ENCODE data around the gene KRTAP10-10. TPM values are rescaled to one million over a fixed set of nuclear protein-coding genes. Genes with fewer than 3 reads are reported as not detected.
"Not testable (repeated sequence)": the region's sequence is repeated elsewhere in the genome, so short reads cannot be mapped to it uniquely, and the experiment has no call there.

KRTAP10-10 gene
- total RNA-seq, 2 experiments from 2014 or later: not detected

GRCh38 chr21:44598061-44598460 lies 39.1 kb upstream of the KRTAP10-10 start:
- POLR2A ChIA-PET: no interaction called here
- H3K4me1 Mint-ChIP-seq: peaks cover 1% of the 10 kb centered on the region
- no peak overlapping the region for H3K4me3 Mint-ChIP-seq
- DNase-seq: no peak
- no peaks in the 10 kb centered on the region for H3K36me3 Mint-ChIP-seq
- H3K27ac Mint-ChIP-seq: no peak overlapping the region
- no peak for ATAC-seq (ENCODE audit: low read depth)
- H3K27me3 Mint-ChIP-seq: peaks cover 4% of the 10 kb centered on the region
- no peaks in the 10 kb centered on the region for H3K9me3 Mint-ChIP-seq

- Mint-ChIP-seq H3K27me3 (peaks cover 4% of the 10 kb centered on the region), H3K36me3 (no peaks in the 10 kb centered on the region), H3K4me1 (no peaks in the 10 kb centered on the region), H3K27ac (no peak overlapping the region), H3K4me3 (no peak overlapping the region), H3K9me3 (no peaks in the 10 kb centered on the region)
- DNase-seq (no peak), ATAC-seq (ENCODE audit: low read depth) (no peak)
- POLR2A ChIA-PET: no interaction called here
Observed at GRCh38 chr21:44599264-44600029, 37.7 kb upstream of the KRTAP10-10 start.

- ATAC-seq (ENCODE audit: low read depth); H3K36me3 Mint-ChIP-seq; H3K9me3 Mint-ChIP-seq; H3K4me3 Mint-ChIP-seq; H3K27ac Mint-ChIP-seq; POLR2A ChIA-PET; H3K27me3 Mint-ChIP-seq; DNase-seq; H3K4me1 Mint-ChIP-seq: not testable (repeated sequence)
Observed at GRCh38 chr21:44600118-44600978, 36.8 kb upstream of the KRTAP10-10 start, which contains the start of gene KRTAP10-7. Gene KRTAP10-7 (plus strand): TSS chr21:44600597. CDS start chr21:44600622, 25 bp downstream.

GRCh38 chr21:44601091-44601490 lies 36.1 kb upstream of the KRTAP10-10 start:
- H3K27me3 Mint-ChIP-seq; ATAC-seq (ENCODE audit: low read depth); H3K27ac Mint-ChIP-seq; H3K9me3 Mint-ChIP-seq; H3K36me3 Mint-ChIP-seq; POLR2A ChIA-PET; H3K4me1 Mint-ChIP-seq; DNase-seq; H3K4me3 Mint-ChIP-seq: not testable (repeated sequence)

- Mint-ChIP-seq H3K27ac (no peak overlapping the region), H3K27me3 (peaks cover 10% of the 10 kb centered on the region), H3K4me1 (no peaks in the 10 kb centered on the region), H3K36me3 (no peaks in the 10 kb centered on the region), H3K4me3 (no peak overlapping the region), H3K9me3 (peaks cover 8% of the 10 kb centered on the region)
- ATAC-seq (ENCODE audit: low read depth): no peak
- no peak for DNase-seq
- POLR2A ChIA-PET: no interaction called here
Observed at GRCh38 chr21:44601596-44602462, 35.3 kb upstream of the KRTAP10-10 start.

- ATAC-seq (ENCODE audit: low read depth) (no peak), DNase-seq (no peak)
- POLR2A ChIA-PET: no interaction called here
- Mint-ChIP-seq H3K4me1 (no peaks in the 10 kb centered on the region), H3K27ac (no peak overlapping the region), H3K4me3 (no peak overlapping the region), H3K36me3 (no peaks in the 10 kb centered on the region), H3K27me3 (peaks cover 10% of the 10 kb centered on the region), H3K9me3 (peaks cover 8% of the 10 kb centered on the region)
Observed at GRCh38 chr21:44602463-44602850, 34.7 kb upstream of the KRTAP10-10 start.

- peaks cover 10% of the 10 kb centered on the region for H3K9me3 Mint-ChIP-seq
- no peak overlapping the region for H3K4me3 Mint-ChIP-seq
- H3K27ac Mint-ChIP-seq: no peak overlapping the region
- POLR2A ChIA-PET: no interaction called here
- no peak for DNase-seq
- H3K36me3 Mint-ChIP-seq: no peaks in the 10 kb centered on the region
- peaks cover 5% of the 10 kb centered on the region for H3K27me3 Mint-ChIP-seq
- no peak for ATAC-seq (ENCODE audit: low read depth)
- H3K4me1 Mint-ChIP-seq: no peaks in the 10 kb centered on the region
Observed at GRCh38 chr21:44603109-44603875, 33.9 kb upstream of the KRTAP10-10 start.

- Mint-ChIP-seq H3K27ac (no peak overlapping the region), H3K9me3 (peaks cover 12% of the 10 kb centered on the region), H3K27me3 (peaks cover 8% of the 10 kb centered on the region), H3K4me1 (no peaks in the 10 kb centered on the region), H3K4me3 (no peak overlapping the region), H3K36me3 (peaks cover under 1% of the 10 kb centered on the region)
- POLR2A ChIA-PET: no interaction called here
- no peak for ATAC-seq (ENCODE audit: low read depth)
- no peak for DNase-seq
Observed at GRCh38 chr21:44603911-44604310, 33.2 kb upstream of the KRTAP10-10 start.

- DNase-seq: no peak
- Mint-ChIP-seq H3K27ac (no peak overlapping the region), H3K4me3 (no peak overlapping the region), H3K9me3 (peaks cover 22% of the 10 kb centered on the region), H3K27me3 (peaks cover 13% of the 10 kb centered on the region), H3K4me1 (no peaks in the 10 kb centered on the region), H3K36me3 (peaks cover 2% of the 10 kb centered on the region)
- POLR2A ChIA-PET: no interaction called here
- ATAC-seq (ENCODE audit: low read depth): no peak
Observed at GRCh38 chr21:44606495-44606894, 30.7 kb upstream of the KRTAP10-10 start.

GRCh38 chr21:44609193-44609592 lies 28.0 kb upstream of the KRTAP10-10 start:
- POLR2A ChIA-PET: no interaction called here
- Mint-ChIP-seq H3K27ac (no peak overlapping the region), H3K9me3 (peaks cover 23% of the 10 kb centered on the region), H3K36me3 (peaks cover 2% of the 10 kb centered on the region), H3K27me3 (peaks cover 13% of the 10 kb centered on the region), H3K4me3 (no peak overlapping the region), H3K4me1 (no peaks in the 10 kb centered on the region)
- no peak for ATAC-seq (ENCODE audit: low read depth)
- no peak for DNase-seq

GRCh38 chr21:44610157-44610843 lies 26.9 kb upstream of the KRTAP10-10 start:
- H3K27ac Mint-ChIP-seq; POLR2A ChIA-PET; DNase-seq; H3K36me3 Mint-ChIP-seq; H3K4me3 Mint-ChIP-seq; H3K4me1 Mint-ChIP-seq; ATAC-seq (ENCODE audit: low read depth); H3K27me3 Mint-ChIP-seq: not testable (repeated sequence)
- H3K9me3 Mint-ChIP-seq: peaks cover 22% of the 10 kb centered on the region

- DNase-seq (no peak), ATAC-seq (ENCODE audit: low read depth) (no peak)
- H3K27ac Mint-ChIP-seq: no peak overlapping the region
- peaks cover 4% of the 10 kb centered on the region for H3K4me1 Mint-ChIP-seq
- peaks cover 2% of the 10 kb centered on the region for H3K36me3 Mint-ChIP-seq
- no peak overlapping the region for H3K4me3 Mint-ChIP-seq
- peaks cover 7% of the 10 kb centered on the region for H3K27me3 Mint-ChIP-seq
- POLR2A ChIA-PET: no interaction called here
- H3K9me3 Mint-ChIP-seq: peaks cover 18% of the 10 kb centered on the region
Observed at GRCh38 chr21:44611551-44611950, 25.6 kb upstream of the KRTAP10-10 start.

All from activated naive CD8-positive, alpha-beta T cell treated with anti-CD3 and anti-CD28 coated beads, Interleukin-2, amount 10 ng/mL, durations not matched to agents 7 days and 5 days (primary cell).